Activated T-helper 17 cell treated with anti-CD3 and anti-CD28 coated beads, Interleukin-2, amount 50 U/mL, for 72 hours (primary cell): ENCODE data around the gene TMEM44. TPM values are rescaled to one million over a fixed set of nuclear protein-coding genes. Genes with fewer than 3 reads are reported as not detected.

Source experiments
- ATAC-seq: fragments of 150-1000 bp; cut with Tn5 transposase; replicated peaks from 2 replicates; pipeline ENCODE4 v1.10.0; 2021; ENCODE audit warnings: mild to moderate bottlenecking, moderate library complexity
- H3K27ac Mint-ChIP-seq: one replicate; pipeline ENCODE4 v1.8.0; 2022; ENCODE audit warnings: mixed read lengths
- H3K27me3 Mint-ChIP-seq: one replicate; pipeline ENCODE4 v1.8.0; 2022; ENCODE audit warnings: mixed read lengths
- H3K36me3 Mint-ChIP-seq: one replicate; pipeline ENCODE4 v1.8.0; 2022; ENCODE audit warnings: low read depth, mild to moderate bottlenecking, mixed read lengths
- H3K4me1 Mint-ChIP-seq: one replicate; pipeline ENCODE4 v1.8.0; 2022; ENCODE audit warnings: mixed read lengths
- H3K4me3 Mint-ChIP-seq: one replicate; pipeline ENCODE4 v1.8.0; 2022; ENCODE audit warnings: mild to moderate bottlenecking, mixed read lengths
- H3K9me3 Mint-ChIP-seq: one replicate; pipeline ENCODE4 v1.8.0; 2022; ENCODE audit warnings: mixed read lengths
- total RNA-seq, 2 donors: library from RNA; stranded (reverse); gene quantifications; one replicate each; pipeline ENCODE4 v1.2.3, GENCODE V29; 2022

The TMEM44 gene
- total RNA-seq, 2 donors from 2014 or later: 6.6 to 11.1 TPM

- Mint-ChIP-seq H3K36me3 (no peaks in the 10 kb centered on the region), H3K27me3 (peaks cover 21% of the 10 kb centered on the region), H3K27ac (no peak overlapping the region), H3K9me3 (no peaks in the 10 kb centered on the region), H3K4me1 (peaks cover 14% of the 10 kb centered on the region), H3K4me3 (no peak overlapping the region)
- no peak for ATAC-seq
These were observed 61.0 kb downstream of the TMEM44 start for GRCh38 chr3:194572143-194572789.

- Mint-ChIP-seq H3K36me3 (no peaks in the 10 kb centered on the region), H3K27ac (no peak overlapping the region), H3K4me1 (peaks cover 14% of the 10 kb centered on the region), H3K4me3 (no peak overlapping the region), H3K9me3 (no peaks in the 10 kb centered on the region), H3K27me3 (peaks cover 21% of the 10 kb centered on the region)
- ATAC-seq: no peak
These were observed 61.6 kb downstream of the TMEM44 start for GRCh38 chr3:194571491-194572142.

- Mint-ChIP-seq H3K36me3 (no peaks in the 10 kb centered on the region), H3K4me1 (peaks cover 14% of the 10 kb centered on the region), H3K27ac (no peak overlapping the region), H3K27me3 (peaks cover 21% of the 10 kb centered on the region), H3K4me3 (no peak overlapping the region), H3K9me3 (no peaks in the 10 kb centered on the region)
- ATAC-seq: no peak
These were observed 62.3 kb downstream of the TMEM44 start for GRCh38 chr3:194570898-194571297.

DNA sequence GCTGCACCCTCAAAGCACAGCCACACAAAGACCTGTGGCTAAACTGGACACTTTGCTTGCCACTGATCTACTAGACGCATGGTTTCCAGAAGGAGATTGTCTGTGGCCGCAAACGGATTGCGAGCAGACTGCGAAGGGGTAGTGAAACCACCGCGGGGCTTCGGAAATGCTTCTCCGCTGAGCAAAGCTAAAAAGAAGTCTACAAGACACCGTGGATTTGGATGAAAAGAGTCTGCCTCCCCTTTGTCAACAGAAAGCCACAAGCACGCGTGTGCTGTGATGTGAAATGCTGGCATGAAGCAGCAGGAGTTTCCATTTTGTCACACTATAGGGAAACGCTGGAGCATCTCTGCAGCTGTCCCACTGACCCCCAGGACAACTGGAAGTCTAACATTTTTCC, 63.0 kb downstream of the TMEM44 start:
- H3K36me3 Mint-ChIP-seq: no peaks in the 10 kb centered on the region
- no peaks in the 10 kb centered on the region for H3K9me3 Mint-ChIP-seq
- H3K27ac Mint-ChIP-seq: no peak overlapping the region
- no peak overlapping the region for H3K4me3 Mint-ChIP-seq
- H3K27me3 Mint-ChIP-seq: peaks cover 21% of the 10 kb centered on the region
- H3K4me1 Mint-ChIP-seq: peaks cover 14% of the 10 kb centered on the region
- no peak for ATAC-seq

- no peak for ATAC-seq
- Mint-ChIP-seq H3K4me1 (peaks cover 14% of the 10 kb centered on the region), H3K27ac (no peak overlapping the region), H3K36me3 (no peaks in the 10 kb centered on the region), H3K27me3 (peaks cover 22% of the 10 kb centered on the region), H3K9me3 (no peaks in the 10 kb centered on the region), H3K4me3 (no peak overlapping the region)
These were observed 64.0 kb downstream of the TMEM44 start for GRCh38 chr3:194569252-194569651.

- no peak overlapping the region for H3K27ac Mint-ChIP-seq
- H3K4me3 Mint-ChIP-seq: no peak overlapping the region
- peaks cover 6% of the 10 kb centered on the region for H3K4me1 Mint-ChIP-seq
- peaks cover 5% of the 10 kb centered on the region for H3K27me3 Mint-ChIP-seq
- no peaks in the 10 kb centered on the region for H3K36me3 Mint-ChIP-seq
- no peak for ATAC-seq
- H3K9me3 Mint-ChIP-seq: no peaks in the 10 kb centered on the region
These were observed 67.5 kb downstream of the TMEM44 start for GRCh38 chr3:194565597-194566190.

- H3K4me1 Mint-ChIP-seq: peaks cover 6% of the 10 kb centered on the region
- no peaks in the 10 kb centered on the region for H3K36me3 Mint-ChIP-seq
- peaks cover 5% of the 10 kb centered on the region for H3K27me3 Mint-ChIP-seq
- no peak overlapping the region for H3K27ac Mint-ChIP-seq
- no peak overlapping the region for H3K4me3 Mint-ChIP-seq
- peak; percentile 41 for ATAC-seq
- H3K9me3 Mint-ChIP-seq: no peaks in the 10 kb centered on the region
These were observed 70.2 kb downstream of the TMEM44 start for GRCh38 chr3:194562986-194563385.

GRCh38 chr3:194561306-194561974, 71.8 kb downstream of the TMEM44 start:
- H3K27ac Mint-ChIP-seq: peak overlapping the region; percentile 86
- peaks cover 5% of the 10 kb centered on the region for H3K27me3 Mint-ChIP-seq
- peak overlapping the region; percentile 23 for H3K4me3 Mint-ChIP-seq
- no peaks in the 10 kb centered on the region for H3K36me3 Mint-ChIP-seq
- peaks cover 12% of the 10 kb centered on the region for H3K4me1 Mint-ChIP-seq
- H3K9me3 Mint-ChIP-seq: no peaks in the 10 kb centered on the region
- ATAC-seq: peak; percentile 79

DNA sequence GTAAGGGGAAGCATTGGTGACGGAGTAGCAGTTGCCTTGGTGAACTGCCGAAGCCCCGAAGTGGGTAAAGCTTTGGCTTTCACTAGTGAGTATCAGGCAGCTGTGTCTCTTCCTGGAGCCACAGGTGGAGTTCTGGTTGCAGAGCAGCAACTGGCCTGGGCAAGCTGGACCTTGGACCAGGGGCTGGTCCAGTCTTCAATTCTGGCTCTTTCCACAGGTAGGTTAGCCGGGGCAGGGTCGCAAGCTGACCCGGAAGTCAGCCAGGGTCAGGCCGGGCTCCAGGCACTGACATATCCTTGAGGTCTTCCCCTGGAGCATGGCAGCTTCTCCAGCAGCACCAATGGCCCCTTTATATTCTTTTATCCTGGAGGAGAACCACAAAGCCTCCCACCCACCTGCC, 73.2 kb downstream of the TMEM44 start:
- Mint-ChIP-seq H3K27ac (no peak overlapping the region), H3K9me3 (no peaks in the 10 kb centered on the region), H3K36me3 (no peaks in the 10 kb centered on the region), H3K4me3 (no peak overlapping the region), H3K27me3 (peaks cover 5% of the 10 kb centered on the region), H3K4me1 (peaks cover 12% of the 10 kb centered on the region)
- no peak for ATAC-seq

DNA sequence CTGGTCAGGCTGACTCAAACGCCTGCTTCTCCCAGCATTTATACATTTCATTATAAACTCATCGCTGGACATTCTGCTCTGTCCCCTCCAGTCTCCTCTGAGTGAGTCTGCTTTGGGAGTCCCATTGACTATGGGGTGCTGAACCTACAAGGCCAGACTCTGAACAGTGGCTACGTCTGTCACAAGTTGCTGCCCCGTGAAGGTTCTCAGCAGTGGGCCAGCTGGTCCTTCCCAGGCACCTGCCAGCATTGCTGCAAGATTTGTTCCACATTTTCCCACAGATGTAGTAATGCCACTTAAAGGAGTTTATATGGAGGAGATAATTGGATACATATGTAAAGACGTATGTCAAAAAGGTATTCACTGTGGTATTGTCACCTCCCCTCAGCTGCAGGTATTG, 73.7 kb downstream of the TMEM44 start:
- H3K9me3 Mint-ChIP-seq: no peaks in the 10 kb centered on the region
- no peak for ATAC-seq
- H3K27me3 Mint-ChIP-seq: peaks cover 5% of the 10 kb centered on the region
- peaks cover 12% of the 10 kb centered on the region for H3K4me1 Mint-ChIP-seq
- H3K4me3 Mint-ChIP-seq: no peak overlapping the region
- H3K36me3 Mint-ChIP-seq: no peaks in the 10 kb centered on the region
- H3K27ac Mint-ChIP-seq: no peak overlapping the region

- Mint-ChIP-seq H3K36me3 (no peaks in the 10 kb centered on the region), H3K27me3 (no peaks in the 10 kb centered on the region), H3K9me3 (no peaks in the 10 kb centered on the region), H3K4me1 (peaks cover 7% of the 10 kb centered on the region), H3K4me3 (peak overlapping the region; percentile 87), H3K27ac (peak overlapping the region; percentile 92)
- peak; percentile 60 for ATAC-seq
These were observed 76.8 kb downstream of the TMEM44 start for GRCh38 chr3:194556086-194557056.

GRCh38 chr3:194555175-194556062, 77.8 kb downstream of the TMEM44 start:
- Mint-ChIP-seq H3K4me1 (peaks cover 6% of the 10 kb centered on the region), H3K4me3 (no peak overlapping the region), H3K36me3 (no peaks in the 10 kb centered on the region), H3K27me3 (no peaks in the 10 kb centered on the region), H3K9me3 (no peaks in the 10 kb centered on the region), H3K27ac (no peak overlapping the region)
- no peak for ATAC-seq

GRCh38 chr3:194554473-194555123, 78.6 kb downstream of the TMEM44 start:
- no peak for ATAC-seq
- Mint-ChIP-seq H3K36me3 (no peaks in the 10 kb centered on the region), H3K9me3 (no peaks in the 10 kb centered on the region), H3K4me3 (no peak overlapping the region), H3K27me3 (no peaks in the 10 kb centered on the region), H3K4me1 (peaks cover 6% of the 10 kb centered on the region), H3K27ac (no peak overlapping the region)
